ENCODE results near the gene ABL1. TPM values are rescaled to one million over a fixed set of nuclear protein-coding genes. Genes with fewer than 3 reads are reported as not detected.

ABL1 gene
- total and polyA plus RNA-seq, 2 of the 13 experiments (the other 11 are each of a cell fraction or from before 2014, with no cell fraction given) = 10.8 to 20.4 TPM

DNA sequence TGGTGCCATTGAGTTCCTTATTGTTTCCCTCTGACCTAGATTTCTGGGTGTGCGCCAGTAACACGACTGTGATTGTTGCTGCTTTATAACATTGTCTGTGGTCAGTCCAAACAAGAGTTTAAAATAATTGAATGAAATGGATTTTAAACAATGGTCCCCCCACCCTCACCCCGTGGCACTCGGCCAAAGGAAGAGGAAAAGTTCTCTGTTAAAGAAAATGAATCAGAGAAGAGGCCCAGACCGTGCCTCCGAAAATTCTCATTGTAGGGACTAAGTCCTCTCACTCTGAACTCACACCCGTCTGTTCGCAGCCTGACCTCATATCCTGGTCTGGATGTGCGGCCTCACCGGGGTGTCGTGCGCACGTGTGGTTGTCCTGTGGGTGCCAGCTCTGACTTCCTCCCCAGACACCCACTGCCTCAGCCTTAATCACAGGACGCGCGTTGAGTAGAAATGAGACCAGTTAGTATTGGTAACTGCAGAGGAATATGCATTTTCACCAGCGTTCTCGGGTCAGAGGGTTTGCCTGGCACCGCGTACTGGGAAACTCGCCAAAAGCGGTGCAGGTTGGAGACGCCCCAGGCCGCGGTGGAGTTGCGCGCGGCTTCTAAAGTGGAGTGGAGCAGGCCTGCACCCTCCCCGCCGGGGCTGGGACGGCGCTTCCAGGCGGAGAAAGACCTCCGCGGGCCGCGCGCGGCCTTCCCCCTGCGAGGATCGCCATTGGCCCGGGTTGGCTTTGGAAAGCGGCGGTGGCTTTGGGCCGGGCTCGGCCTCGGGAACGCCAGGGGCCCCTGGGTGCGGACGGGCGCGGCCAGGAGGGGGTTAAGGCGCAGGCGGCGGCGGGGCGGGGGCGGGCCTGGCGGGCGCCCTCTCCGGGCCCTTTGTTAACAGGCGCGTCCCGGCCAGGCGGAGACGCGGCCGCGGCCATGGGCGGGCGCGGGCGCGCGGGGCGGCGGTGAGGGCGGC, at the start of gene ABL1 (continued):
- TF ChIP-seq, protein P1, sequence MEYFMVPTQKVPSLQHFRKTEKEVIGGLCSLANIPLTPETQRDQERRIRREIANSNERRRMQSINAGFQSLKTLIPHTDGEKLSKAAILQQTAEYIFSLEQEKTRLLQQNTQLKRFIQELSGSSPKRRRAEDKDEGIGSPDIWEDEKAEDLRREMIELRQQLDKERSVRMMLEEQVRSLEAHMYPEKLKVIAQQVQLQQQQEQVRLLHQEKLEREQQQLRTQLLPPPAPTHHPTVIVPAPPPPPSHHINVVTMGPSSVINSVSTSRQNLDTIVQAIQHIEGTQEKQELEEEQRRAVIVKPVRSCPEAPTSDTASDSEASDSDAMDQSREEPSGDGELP (IDR thresholded peaks at IDR 0.05; ENCODE audit: borderline replicate concordance, low read depth) = peak; percentile 4; the same call in 1 of the 2 replicates
- TF ChIP-seq HOXA5 (CRISPR knock-in tag; IDR thresholded peaks at IDR 0.05) = peak; percentile 35; the same call in 1 of the 2 replicates
- TF ChIP-seq TAF1 (CRISPR knock-in tag; IDR thresholded peaks at IDR 0.05) = peak; percentile 72
- no peak for TF ChIP-seq ZNF431 (CRISPR knock-in tag; IDR thresholded peaks at IDR 0.05; ENCODE audit: borderline replicate concordance, low read depth)
- TF ChIP-seq KLF16 (CRISPR knock-in tag; IDR thresholded peaks at IDR 0.05) = peak in 1 of 2 experiments; percentile 20; a peak in 1 of 4 replicates
- TF ChIP-seq, protein P2, sequence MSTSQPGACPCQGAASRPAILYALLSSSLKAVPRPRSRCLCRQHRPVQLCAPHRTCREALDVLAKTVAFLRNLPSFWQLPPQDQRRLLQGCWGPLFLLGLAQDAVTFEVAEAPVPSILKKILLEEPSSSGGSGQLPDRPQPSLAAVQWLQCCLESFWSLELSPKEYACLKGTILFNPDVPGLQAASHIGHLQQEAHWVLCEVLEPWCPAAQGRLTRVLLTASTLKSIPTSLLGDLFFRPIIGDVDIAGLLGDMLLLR (CRISPR knock-in tag; IDR thresholded peaks at IDR 0.05) = no peak
- TF ChIP-seq, protein P3, sequence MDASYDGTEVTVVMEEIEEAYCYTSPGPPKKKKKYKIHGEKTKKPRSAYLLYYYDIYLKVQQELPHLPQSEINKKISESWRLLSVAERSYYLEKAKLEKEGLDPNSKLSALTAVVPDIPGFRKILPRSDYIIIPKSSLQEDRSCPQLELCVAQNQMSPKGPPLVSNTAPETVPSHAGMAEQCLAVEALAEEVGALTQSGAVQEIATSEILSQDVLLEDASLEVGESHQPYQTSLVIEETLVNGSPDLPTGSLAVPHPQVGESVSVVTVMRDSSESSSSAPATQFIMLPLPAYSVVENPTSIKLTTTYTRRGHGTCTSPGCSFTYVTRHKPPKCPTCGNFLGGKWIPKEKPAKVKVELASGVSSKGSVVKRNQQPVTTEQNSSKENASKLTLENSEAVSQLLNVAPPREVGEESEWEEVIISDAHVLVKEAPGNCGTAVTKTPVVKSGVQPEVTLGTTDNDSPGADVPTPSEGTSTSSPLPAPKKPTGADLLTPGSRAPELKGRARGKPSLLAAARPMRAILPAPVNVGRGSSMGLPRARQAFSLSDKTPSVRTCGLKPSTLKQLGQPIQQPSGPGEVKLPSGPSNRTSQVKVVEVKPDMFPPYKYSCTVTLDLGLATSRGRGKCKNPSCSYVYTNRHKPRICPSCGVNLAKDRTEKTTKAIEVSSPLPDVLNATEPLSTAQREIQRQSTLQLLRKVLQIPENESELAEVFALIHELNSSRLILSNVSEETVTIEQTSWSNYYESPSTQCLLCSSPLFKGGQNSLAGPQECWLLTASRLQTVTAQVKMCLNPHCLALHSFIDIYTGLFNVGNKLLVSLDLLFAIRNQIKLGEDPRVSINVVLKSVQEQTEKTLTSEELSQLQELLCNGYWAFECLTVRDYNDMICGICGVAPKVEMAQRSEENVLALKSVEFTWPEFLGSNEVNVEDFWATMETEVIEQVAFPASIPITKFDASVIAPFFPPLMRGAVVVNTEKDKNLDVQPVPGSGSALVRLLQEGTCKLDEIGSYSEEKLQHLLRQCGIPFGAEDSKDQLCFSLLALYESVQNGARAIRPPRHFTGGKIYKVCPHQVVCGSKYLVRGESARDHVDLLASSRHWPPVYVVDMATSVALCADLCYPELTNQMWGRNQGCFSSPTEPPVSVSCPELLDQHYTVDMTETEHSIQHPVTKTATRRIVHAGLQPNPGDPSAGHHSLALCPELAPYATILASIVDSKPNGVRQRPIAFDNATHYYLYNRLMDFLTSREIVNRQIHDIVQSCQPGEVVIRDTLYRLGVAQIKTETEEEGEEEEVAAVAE (CRISPR knock-in tag; IDR thresholded peaks at IDR 0.05; ENCODE audit: borderline replicate concordance) = no peak
- TF ChIP-seq XRCC5 (optimal IDR thresholded peaks at IDR 0.05; ENCODE audit: low read length) = peak; percentile 45
- TF ChIP-seq NR2C2 (CRISPR knock-in tag; IDR thresholded peaks at IDR 0.05; ENCODE audit: borderline replicate concordance) = peak; percentile 36; the same call in 1 of the 2 replicates
- peak; percentile 78 for TF ChIP-seq RBM22 (optimal IDR thresholded peaks at IDR 0.05; ENCODE audit: low read length)
- TF ChIP-seq ZNF773 (CRISPR knock-in tag; IDR thresholded peaks at IDR 0.05; ENCODE audit: borderline replicate concordance) = no peak
- TF ChIP-seq, protein P4, sequence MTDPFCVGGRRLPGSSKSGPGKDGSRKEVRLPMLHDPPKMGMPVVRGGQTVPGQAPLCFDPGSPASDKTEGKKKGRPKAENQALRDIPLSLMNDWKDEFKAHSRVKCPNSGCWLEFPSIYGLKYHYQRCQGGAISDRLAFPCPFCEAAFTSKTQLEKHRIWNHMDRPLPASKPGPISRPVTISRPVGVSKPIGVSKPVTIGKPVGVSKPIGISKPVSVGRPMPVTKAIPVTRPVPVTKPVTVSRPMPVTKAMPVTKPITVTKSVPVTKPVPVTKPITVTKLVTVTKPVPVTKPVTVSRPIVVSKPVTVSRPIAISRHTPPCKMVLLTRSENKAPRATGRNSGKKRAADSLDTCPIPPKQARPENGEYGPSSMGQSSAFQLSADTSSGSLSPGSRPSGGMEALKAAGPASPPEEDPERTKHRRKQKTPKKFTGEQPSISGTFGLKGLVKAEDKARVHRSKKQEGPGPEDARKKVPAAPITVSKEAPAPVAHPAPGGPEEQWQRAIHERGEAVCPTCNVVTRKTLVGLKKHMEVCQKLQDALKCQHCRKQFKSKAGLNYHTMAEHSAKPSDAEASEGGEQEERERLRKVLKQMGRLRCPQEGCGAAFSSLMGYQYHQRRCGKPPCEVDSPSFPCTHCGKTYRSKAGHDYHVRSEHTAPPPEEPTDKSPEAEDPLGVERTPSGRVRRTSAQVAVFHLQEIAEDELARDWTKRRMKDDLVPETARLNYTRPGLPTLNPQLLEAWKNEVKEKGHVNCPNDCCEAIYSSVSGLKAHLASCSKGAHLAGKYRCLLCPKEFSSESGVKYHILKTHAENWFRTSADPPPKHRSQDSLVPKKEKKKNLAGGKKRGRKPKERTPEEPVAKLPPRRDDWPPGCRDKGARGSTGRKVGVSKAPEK (CRISPR knock-in tag; IDR thresholded peaks at IDR 0.05; ENCODE audit: borderline replicate concordance) = no peak
- TF ChIP-seq, protein P5, sequence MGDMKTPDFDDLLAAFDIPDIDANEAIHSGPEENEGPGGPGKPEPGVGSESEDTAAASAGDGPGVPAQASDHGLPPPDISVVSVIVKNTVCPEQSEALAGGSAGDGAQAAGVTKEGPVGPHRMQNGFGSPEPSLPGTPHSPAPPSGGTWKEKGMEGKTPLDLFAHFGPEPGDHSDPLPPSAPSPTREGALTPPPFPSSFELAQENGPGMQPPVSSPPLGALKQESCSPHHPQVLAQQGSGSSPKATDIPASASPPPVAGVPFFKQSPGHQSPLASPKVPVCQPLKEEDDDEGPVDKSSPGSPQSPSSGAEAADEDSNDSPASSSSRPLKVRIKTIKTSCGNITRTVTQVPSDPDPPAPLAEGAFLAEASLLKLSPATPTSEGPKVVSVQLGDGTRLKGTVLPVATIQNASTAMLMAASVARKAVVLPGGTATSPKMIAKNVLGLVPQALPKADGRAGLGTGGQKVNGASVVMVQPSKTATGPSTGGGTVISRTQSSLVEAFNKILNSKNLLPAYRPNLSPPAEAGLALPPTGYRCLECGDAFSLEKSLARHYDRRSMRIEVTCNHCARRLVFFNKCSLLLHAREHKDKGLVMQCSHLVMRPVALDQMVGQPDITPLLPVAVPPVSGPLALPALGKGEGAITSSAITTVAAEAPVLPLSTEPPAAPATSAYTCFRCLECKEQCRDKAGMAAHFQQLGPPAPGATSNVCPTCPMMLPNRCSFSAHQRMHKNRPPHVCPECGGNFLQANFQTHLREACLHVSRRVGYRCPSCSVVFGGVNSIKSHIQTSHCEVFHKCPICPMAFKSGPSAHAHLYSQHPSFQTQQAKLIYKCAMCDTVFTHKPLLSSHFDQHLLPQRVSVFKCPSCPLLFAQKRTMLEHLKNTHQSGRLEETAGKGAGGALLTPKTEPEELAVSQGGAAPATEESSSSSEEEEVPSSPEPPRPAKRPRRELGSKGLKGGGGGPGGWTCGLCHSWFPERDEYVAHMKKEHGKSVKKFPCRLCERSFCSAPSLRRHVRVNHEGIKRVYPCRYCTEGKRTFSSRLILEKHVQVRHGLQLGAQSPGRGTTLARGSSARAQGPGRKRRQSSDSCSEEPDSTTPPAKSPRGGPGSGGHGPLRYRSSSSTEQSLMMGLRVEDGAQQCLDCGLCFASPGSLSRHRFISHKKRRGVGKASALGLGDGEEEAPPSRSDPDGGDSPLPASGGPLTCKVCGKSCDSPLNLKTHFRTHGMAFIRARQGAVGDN (CRISPR knock-in tag; IDR thresholded peaks at IDR 0.05) = peak; percentile 92

All from HepG2 (cell line).